Esophagus (tissue), 2 donors: ENCODE measurements around the gene PAX5. TPM values are rescaled to one million over a fixed set of nuclear protein-coding genes. Genes with fewer than 3 reads are reported as not detected.

Experiments used
- H3K27ac ChIP-seq, 2 donors: one replicate each; pipeline ENCODE4 v1.5.1; 2013; ENCODE audit warnings: low read depth in 2 of 2, mild to moderate bottlenecking in 2 of 2, inconsistent platforms in 1 of 2, low read length in 1 of 2, moderate library complexity in 1 of 2
- H3K27me3 ChIP-seq, 2 donors: one replicate each; pipeline ENCODE4 v1.6.1; 2013; ENCODE audit warnings: low read length in 2 of 2, control low read depth in 1 of 2, mild to moderate bottlenecking in 1 of 2; ENCODE audit not compliant: insufficient read depth in 2 of 2, control insufficient read depth in 1 of 2
- H3K36me3 ChIP-seq, 2 donors: one replicate each; pipeline ENCODE4 v1.6.1; 2013; ENCODE audit warnings: low read length in 1 of 2; ENCODE audit not compliant: control insufficient read depth in 2 of 2, insufficient read depth in 2 of 2
- H3K4me1 ChIP-seq, 2 donors: one replicate each; pipeline ENCODE4 v1.6.1; 2013; ENCODE audit warnings: low read length in 1 of 2; ENCODE audit not compliant: control insufficient read depth in 2 of 2, insufficient read depth in 2 of 2
- H3K4me3 ChIP-seq, 2 donors: one replicate each; pipeline ENCODE4 v1.5.1; 2013; ENCODE audit warnings: low read length in 2 of 2, mild to moderate bottlenecking in 2 of 2, low read depth in 1 of 2, moderate library complexity in 1 of 2
- H3K9me3 ChIP-seq, 2 donors: one replicate each; pipeline ENCODE4 v1.6.1; 2013; ENCODE audit warnings: mild to moderate bottlenecking in 2 of 2, low read depth in 1 of 2, low read length in 1 of 2, moderate library complexity in 1 of 2; ENCODE audit not compliant: control insufficient read depth in 2 of 2, insufficient read depth in 1 of 2
- WGBS, 2 donors: extraction: QIAGEN DNeasy Blood & Tissue Kit; methylation state at CpG; one replicate each; pipeline ENCODE4 v1.1.7; 2013; 5-methylcytosine and 5-hydroxymethylcytosine counted together
- polyA plus RNA-seq, 2 donors: library from polyadenylated mRNA; stranded (reverse); fragments of 200-250 nt; gene quantifications; one replicate each; pipeline ENCODE4 v1.2.3, GENCODE V29; 2013
- donor health status: healthy with polysubstance abuse.
- donor health status: Bipolar disorder and iron deficiency.

Gene PAX5
- polyA plus RNA-seq, 2 donors: 0.02 to 0.10 TPM

DNA sequence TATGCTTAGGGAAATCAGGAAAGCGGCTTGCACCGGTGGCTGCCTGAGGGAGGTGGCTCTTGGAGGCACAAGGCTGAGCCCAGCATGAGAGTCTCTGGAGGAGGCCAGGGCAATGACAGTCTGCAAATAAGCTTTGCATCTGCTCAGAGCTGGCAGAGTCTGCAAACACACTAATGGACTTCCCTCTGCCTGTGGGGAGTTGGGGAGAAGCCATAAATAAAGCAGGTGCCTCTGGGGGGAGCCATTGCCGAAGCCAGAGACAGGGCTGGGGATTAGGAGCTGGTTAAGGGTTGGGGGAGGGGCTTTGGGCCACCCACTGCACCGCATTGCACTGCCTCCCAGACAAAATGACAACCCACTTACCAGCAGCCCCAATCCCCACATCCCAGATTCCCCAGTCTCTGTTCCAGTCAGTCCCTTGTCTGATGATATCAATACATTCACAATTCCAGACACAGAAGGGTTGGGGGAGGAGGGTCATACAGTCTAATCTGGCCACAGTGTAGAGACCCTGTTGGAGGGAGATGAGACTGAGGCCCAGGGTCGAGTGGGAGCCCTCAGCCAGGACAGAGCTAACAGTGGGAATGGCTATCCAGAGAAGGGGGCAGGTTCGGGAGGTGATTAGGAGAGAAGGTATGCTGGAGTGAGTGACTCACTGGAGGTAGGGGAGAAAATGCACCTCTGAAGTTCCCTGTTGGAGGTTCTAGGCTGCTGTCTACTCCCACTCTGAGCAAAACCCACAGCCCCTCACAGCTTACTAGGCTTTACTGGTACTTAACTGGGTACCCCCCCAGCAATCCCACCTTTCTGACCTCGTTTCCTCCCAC lies 53.7 kb downstream of the PAX5 start:
- Histone ChIP-seq H3K27ac (no peak overlapping the region), H3K9me3 (no peaks in the 10 kb centered on the region), H3K4me1 (peaks cover 0 to 4% of the 10 kb centered on the region in 2 donors), H3K27me3 (peaks cover 10 to 12% of the 10 kb centered on the region in 2 donors), H3K36me3 (no peaks in the 10 kb centered on the region), H3K4me3 (no peak overlapping the region)
- WGBS, 2 donors: 43 to 44% methylated on average over 7 of the region's 7 CpGs

DNA sequence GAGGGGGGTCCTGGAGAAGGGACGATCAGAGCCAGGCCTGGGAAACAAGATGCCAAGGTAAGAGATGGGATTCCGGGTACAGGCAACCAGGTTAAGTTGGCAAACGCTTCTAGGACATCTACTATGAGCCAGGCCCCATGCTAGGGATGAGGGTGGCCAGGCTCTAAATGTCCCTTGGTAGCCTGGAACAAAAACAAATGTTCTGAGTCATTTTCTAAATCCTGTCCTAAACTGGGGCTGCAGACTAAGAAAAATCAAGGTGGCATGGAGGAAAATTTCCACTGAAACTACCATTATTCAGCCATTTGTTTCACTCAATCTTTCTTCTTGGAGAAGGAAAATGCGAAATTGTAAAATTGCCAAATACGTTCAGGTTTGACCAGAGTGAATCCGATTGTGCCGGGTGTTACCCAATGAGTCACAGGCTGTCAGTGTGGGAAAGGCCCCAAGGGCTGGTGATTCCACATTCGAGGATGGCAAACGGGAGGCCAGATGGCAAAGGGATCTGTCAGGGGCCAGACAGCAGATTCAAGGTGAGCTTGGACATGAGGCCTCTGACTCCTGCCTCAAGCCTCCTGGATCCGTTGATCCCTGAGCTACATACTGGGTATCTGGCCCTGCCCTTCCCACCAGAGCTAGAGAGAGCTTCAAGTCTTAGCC lies 57.6 kb downstream of the PAX5 start:
- H3K4me1 ChIP-seq: peaks cover 0 to 4% of the 10 kb centered on the region in 2 donors

DNA sequence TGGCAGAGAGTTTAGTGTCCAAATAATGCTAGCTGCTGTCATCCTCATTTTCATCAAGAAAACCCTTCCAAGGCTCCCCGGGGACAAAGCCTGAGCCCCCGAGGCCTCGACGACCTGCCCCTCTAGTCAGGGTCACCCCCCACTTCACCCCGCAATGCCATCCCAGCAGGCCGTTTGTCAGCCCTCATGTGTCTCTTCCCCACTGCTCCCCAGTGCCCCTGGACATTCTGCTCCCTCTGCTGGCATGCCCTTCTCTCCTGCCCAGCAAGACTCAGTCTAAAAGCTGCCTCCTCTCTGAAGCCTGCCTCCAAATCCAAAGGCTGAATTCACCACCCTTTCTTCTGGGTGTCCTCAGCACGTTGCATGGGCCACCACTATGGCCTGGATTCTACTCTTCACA lies 59.3 kb downstream of the PAX5 start:
- no peaks in the 10 kb centered on the region for H3K36me3 ChIP-seq
- no peaks in the 10 kb centered on the region for H3K27me3 ChIP-seq
- H3K27ac ChIP-seq: no peak overlapping the region
- H3K9me3 ChIP-seq: no peaks in the 10 kb centered on the region
- 60 to 62% methylated on average over 7 of the region's 7 CpGs for WGBS, 2 donors
- H3K4me1 ChIP-seq: peaks cover 0 to 4% of the 10 kb centered on the region in 2 donors
- H3K4me3 ChIP-seq: no peak overlapping the region

More for the DNA sequence above, 57.6 kb downstream of the PAX5 start:
- Histone ChIP-seq H3K27ac (no peak overlapping the region), H3K36me3 (no peaks in the 10 kb centered on the region), H3K9me3 (no peaks in the 10 kb centered on the region), H3K27me3 (no peaks in the 10 kb centered on the region), H3K4me3 (no peak overlapping the region)
- 57 to 62% methylated on average over 10 of the region's 10 CpGs for WGBS, 2 donors

DNA sequence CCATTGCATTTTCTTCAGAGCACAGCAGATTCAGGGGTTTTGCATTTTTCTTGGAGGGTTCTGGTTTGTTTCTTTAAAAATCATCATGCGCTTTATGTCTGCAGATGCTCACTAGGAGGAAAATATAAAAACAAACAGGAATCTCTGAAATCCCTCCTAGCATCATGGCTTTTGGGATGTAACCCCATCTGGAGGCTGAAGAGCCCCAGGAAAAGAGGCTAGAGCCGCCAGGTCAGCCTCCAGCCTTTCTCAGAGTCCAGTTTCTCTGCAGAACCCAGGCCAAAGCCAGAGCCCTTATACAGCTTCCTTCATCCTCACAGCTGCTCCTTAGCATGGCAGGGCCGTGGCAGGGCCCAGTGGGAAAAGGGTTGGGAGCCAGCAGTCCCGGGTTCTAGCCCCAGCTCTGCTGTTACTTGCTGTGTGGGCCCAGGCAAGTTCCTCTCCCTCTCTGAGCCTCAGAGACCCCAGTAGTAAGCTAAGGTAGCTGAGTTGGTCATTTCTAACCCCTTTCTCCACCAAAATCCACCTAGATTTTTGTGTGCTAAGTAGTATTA lies 62.1 kb downstream of the PAX5 start:
- WGBS, 2 donors: 76 to 81% methylated on average over 4 of the region's 4 CpGs
- Histone ChIP-seq H3K36me3 (no peaks in the 10 kb centered on the region), H3K4me1 (peaks cover 2 to 4% of the 10 kb centered on the region in 2 donors)

DNA sequence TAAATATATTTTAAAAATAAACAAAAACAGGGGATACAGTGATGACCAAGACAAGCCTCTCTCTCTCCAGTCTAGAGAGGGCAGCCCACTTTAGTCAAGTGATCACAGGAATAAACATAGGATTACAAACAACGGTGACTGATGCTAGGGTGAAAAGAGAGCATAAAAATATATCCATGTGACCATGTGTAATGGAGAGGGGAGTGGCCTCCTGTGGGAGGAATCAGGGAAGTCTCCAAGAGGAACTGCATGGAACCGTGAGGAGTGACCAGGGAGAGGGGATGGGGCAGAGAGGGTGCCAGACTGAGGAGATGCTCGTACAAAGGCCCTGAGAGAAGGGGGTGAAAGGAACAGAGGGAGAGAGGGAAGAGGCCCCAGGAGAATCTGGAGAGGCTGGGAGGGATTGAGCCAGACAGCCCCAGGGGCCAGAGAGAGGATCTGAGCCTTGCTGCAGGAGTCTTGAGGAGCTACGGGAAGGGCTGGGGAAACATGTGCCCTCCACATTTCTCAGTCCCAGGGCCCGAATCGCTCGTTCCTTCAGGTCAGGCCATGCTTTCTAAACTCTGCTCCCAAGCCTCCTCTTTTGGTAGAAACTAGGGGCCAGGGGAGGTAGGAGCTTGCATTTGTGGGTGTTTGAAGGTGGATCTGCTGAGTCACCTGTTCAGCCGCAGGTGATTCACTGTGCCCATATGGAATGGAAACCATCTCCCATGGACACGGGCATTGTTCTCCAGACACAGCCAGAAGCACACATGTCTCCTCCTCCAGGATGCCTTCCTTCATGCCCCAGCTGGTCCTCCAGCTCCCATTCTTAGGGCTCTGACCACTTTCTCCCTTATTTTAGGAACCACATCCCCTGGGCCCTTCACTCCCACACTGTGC lies 63.8 kb downstream of the PAX5 start:
- no peak overlapping the region for H3K4me3 ChIP-seq
- H3K27ac ChIP-seq: no peak overlapping the region
- H3K9me3 ChIP-seq: no peaks in the 10 kb centered on the region
- peaks cover 0 to 2% of the 10 kb centered on the region in 2 donors for H3K4me1 ChIP-seq
- H3K27me3 ChIP-seq: no peaks in the 10 kb centered on the region
- 58 to 60% methylated on average over 9 of the region's 9 CpGs for WGBS, 2 donors
- H3K36me3 ChIP-seq: no peaks in the 10 kb centered on the region

More for the DNA sequence above, 62.1 kb downstream of the PAX5 start:
- H3K4me3 ChIP-seq: no peak overlapping the region
- no peak overlapping the region for H3K27ac ChIP-seq
- H3K27me3 ChIP-seq: no peaks in the 10 kb centered on the region
- no peaks in the 10 kb centered on the region for H3K9me3 ChIP-seq

DNA sequence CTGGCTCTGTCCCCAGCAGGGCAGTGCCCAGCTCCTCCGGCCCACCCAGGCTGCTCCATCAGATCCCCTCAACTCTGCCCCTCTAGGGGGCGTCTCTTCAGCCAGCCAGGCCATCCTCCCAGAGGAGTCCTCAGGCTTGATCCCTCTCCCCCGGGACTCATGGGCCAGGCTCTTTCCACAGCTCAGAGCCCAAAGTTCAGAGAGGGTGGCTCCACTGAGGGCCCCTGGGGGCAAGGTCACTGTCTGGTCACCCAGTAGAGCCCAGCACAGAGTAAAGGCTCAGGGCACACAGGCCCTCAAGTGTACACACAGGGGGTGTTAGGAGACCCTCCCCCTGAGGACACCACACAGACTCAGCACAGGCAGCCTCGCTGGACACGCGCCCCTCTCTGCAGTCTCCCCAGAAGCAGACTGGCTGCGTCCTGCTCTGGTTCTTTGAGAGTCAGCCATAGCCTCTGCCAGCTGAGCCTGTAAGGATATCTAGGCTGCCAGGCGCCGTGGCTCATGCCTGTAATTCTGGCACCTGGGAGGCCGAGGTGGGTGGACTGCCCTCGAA lies 64.8 kb downstream of the PAX5 start:
- Histone ChIP-seq H3K4me1 (peaks cover 0 to 2% of the 10 kb centered on the region in 2 donors), H3K4me3 (no peak overlapping the region), H3K27me3 (no peaks in the 10 kb centered on the region), H3K9me3 (no peaks in the 10 kb centered on the region), H3K27ac (no peak overlapping the region), H3K36me3 (no peaks in the 10 kb centered on the region)
- WGBS, 2 donors: 76 to 80% methylated on average over 11 of the region's 11 CpGs

DNA sequence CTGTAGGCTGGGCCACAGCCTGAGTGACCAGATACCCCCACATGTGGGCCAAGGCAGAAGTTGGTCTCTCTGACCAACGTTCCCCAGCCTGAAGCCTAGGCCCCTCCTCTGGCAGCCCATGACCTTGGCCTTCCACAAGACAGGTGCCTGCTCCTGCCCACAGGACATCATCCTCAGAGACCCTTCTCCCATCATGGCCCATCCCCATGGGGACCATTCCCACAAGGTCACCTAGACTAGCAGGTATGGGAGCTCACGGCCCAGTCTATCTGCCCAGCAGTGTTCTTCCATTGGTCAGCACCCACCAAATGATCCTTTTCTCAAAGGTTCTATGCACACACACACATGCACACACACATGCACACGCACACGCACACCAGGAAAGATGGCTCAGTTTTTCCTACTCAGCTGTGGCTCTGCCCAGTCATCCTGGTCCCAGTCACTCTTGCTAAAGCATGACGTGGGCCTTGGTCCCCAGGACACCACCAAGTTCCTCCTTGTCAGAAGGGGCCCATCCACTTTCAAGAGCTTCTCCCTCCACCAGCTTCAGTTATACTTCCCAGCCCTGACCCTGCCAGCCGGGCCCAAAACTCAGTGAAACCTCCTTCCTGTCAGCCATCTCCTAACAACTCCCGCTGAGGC lies 65.4 kb downstream of the PAX5 start:
- 78 to 90% methylated on average over 7 of the region's 7 CpGs for WGBS, 2 donors

DNA sequence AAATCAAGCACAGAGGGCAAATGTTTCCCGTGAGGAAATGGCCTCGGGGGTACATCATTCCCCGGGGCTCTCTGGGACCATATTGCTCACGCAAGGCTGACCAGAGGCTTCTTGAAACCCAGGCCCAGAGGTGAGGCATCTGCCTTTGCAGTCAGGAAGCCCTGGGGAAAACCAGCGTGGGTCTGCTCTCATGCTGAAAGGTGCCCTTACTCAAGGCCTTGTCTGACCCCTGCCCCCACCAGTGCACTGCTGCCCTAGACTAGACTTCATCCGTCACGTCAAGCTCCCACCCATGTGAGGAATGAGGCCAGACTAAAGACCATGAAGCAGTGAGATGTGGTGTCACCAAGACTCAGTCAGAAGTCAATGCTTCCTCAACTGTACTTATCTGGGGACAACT lies 66.1 kb downstream of the PAX5 start:
- no peak overlapping the region for H3K27ac ChIP-seq
- no peaks in the 10 kb centered on the region for H3K27me3 ChIP-seq
- H3K4me1 ChIP-seq: peaks cover 0 to 2% of the 10 kb centered on the region in 2 donors
- H3K36me3 ChIP-seq: no peaks in the 10 kb centered on the region
- H3K4me3 ChIP-seq: no peak overlapping the region
- 73 to 85% methylated on average over 7 of the region's 7 CpGs for whole genome bisulfite sequencing, 2 donors
- H3K9me3 ChIP-seq: no peaks in the 10 kb centered on the region

More for the DNA sequence above, 65.4 kb downstream of the PAX5 start:
- Histone ChIP-seq H3K4me1 (peaks cover 0 to 2% of the 10 kb centered on the region in 2 donors), H3K36me3 (no peaks in the 10 kb centered on the region), H3K9me3 (no peaks in the 10 kb centered on the region), H3K27me3 (no peaks in the 10 kb centered on the region), H3K27ac (no peak overlapping the region), H3K4me3 (no peak overlapping the region)
